A673 (cell line): ENCODE results near the gene EDA2R.

Experiments used
- EZH2 ChIP-seq: fragments of 200-600 bp; sonication (generic); IDR thresholded peaks from 2 replicates; pipeline ENCODE4 v1.6.1; 2017; ENCODE audit warnings: borderline replicate concordance, low read depth, mild to moderate bottlenecking, mixed read lengths, antibody characterized with exemption, low read length; ENCODE audit not compliant: poor library complexity, severe bottlenecking
- TF ChIP-seq, protein P1 (sequence below): fragments of 300-800, 200-600 bp; sonication (generic); conservative IDR thresholded peaks from 2 replicates; pipeline ENCODE4 v1.5.1; 2017; ENCODE audit warnings: low read depth, mild to moderate bottlenecking, antibody characterized with exemption, low read length, moderate library complexity, mixed read lengths

DNA sequence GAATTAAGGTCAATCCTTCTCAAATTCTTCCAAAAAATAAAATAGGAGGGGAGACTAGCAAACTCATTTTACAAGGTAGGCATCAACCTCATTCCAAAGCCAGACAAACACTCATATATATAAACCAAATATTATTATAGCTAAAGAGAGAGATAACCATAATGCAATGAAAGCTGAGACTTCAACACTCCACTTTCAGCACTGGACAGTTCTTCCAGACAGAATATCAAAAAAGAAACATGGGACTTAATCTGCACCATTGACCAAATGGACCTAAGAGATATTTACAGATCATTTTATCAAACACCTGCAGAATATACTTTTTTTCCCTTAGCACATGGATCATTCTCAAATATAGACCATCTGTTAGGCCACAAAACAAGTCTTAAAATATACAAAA is 15.5 kb upstream of the EDA2R start:
- TF ChIP-seq, protein P1, sequence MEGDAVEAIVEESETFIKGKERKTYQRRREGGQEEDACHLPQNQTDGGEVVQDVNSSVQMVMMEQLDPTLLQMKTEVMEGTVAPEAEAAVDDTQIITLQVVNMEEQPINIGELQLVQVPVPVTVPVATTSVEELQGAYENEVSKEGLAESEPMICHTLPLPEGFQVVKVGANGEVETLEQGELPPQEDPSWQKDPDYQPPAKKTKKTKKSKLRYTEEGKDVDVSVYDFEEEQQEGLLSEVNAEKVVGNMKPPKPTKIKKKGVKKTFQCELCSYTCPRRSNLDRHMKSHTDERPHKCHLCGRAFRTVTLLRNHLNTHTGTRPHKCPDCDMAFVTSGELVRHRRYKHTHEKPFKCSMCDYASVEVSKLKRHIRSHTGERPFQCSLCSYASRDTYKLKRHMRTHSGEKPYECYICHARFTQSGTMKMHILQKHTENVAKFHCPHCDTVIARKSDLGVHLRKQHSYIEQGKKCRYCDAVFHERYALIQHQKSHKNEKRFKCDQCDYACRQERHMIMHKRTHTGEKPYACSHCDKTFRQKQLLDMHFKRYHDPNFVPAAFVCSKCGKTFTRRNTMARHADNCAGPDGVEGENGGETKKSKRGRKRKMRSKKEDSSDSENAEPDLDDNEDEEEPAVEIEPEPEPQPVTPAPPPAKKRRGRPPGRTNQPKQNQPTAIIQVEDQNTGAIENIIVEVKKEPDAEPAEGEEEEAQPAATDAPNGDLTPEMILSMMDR, result no peak
- no peak for TF ChIP-seq EZH2
